GM06990 (cell line): ENCODE data around the gene EPM2AIP1.

Experiments used
- DNase-seq: peaks from one replicate; pipeline ENCODE4 v3.0.0-alpha.2; 2011; ENCODE audit not compliant: insufficient read length; ENCODE audit errors: extremely low read depth
- H3K27me3 ChIP-seq: replicated peaks from 2 replicates; pipeline ENCODE4 v1.6.0; 2011; ENCODE audit warnings: low read length; ENCODE audit not compliant: control insufficient read depth, insufficient read depth
- H3K36me3 ChIP-seq: 2 replicates; pipeline ENCODE4 v1.5.1; 2011; ENCODE audit warnings: low read length; ENCODE audit not compliant: control insufficient read depth, insufficient read depth
- H3K4me3 ChIP-seq: replicated peaks from 2 replicates; pipeline ENCODE4 v1.5.1; 2011; ENCODE audit warnings: low read depth, mild to moderate bottlenecking, control low read depth, low read length
- CTCF ChIP-seq: IDR thresholded peaks from 2 replicates; pipeline ENCODE4 v1.5.1; 2011; ENCODE audit warnings: low read length, control low read depth, mild to moderate bottlenecking, inconsistent platforms; ENCODE audit not compliant: insufficient read depth, poor library complexity, severe bottlenecking

Gene EPM2AIP1

GRCh38 chr3:36943601-36944000, 49.3 kb downstream of the EPM2AIP1 start:
- DNase-seq = no peak
- H3K4me3 ChIP-seq = peak overlapping the region; percentile 70
- no peak for TF ChIP-seq CTCF
- H3K27me3 ChIP-seq = no peaks in the 10 kb centered on the region
- H3K36me3 ChIP-seq = no peaks in the 10 kb centered on the region

GRCh38 chr3:36942638-36943248, 50.2 kb downstream of the EPM2AIP1 start:
- H3K36me3 ChIP-seq = no peaks in the 10 kb centered on the region
- no peak overlapping the region for H3K4me3 ChIP-seq
- no peak for TF ChIP-seq CTCF
- DNase-seq = no peak
- H3K27me3 ChIP-seq = no peaks in the 10 kb centered on the region

GRCh38 chr3:36941658-36942057, 51.3 kb downstream of the EPM2AIP1 start:
- H3K27me3 ChIP-seq = no peaks in the 10 kb centered on the region
- no peak for TF ChIP-seq CTCF
- no peaks in the 10 kb centered on the region for H3K36me3 ChIP-seq
- no peak for DNase-seq
- H3K4me3 ChIP-seq = no peak overlapping the region

- H3K4me3 ChIP-seq = no peak overlapping the region
- H3K36me3 ChIP-seq = no peaks in the 10 kb centered on the region
- TF ChIP-seq CTCF = no peak
- no peak for DNase-seq
- no peaks in the 10 kb centered on the region for H3K27me3 ChIP-seq
Measured at GRCh38 chr3:36941162-36941561, 51.8 kb downstream of the EPM2AIP1 start.

- Histone ChIP-seq H3K36me3 (no peaks in the 10 kb centered on the region), H3K4me3 (no peak overlapping the region), H3K27me3 (no peaks in the 10 kb centered on the region)
- DNase-seq = no peak
- TF ChIP-seq CTCF = no peak
Measured at GRCh38 chr3:36937492-36937891, 55.4 kb downstream of the EPM2AIP1 start.
